ENCODE data around the gene CDC45.

CDC45 gene

GRCh38 chr22:19448076-19448607 lies 31.6 kb upstream of the CDC45 start:
- peak in 1 of 6 experiments; percentile 35 for DNase-seq

GRCh38 chr22:19448739-19449421 lies 30.8 kb upstream of the CDC45 start:
- no peak for DNase-seq

- DNase-seq: no peak
Measured at GRCh38 chr22:19449422-19449767, 30.3 kb upstream of the CDC45 start.

GRCh38 chr22:19450363-19451175 lies 29.2 kb upstream of the CDC45 start:
- DNase-seq: no peak

- DNase-seq: no peak
Measured at GRCh38 chr22:19451570-19451969, 28.1 kb upstream of the CDC45 start.

- DNase-seq: no peak
Measured at GRCh38 chr22:19453718-19454117, 26.0 kb upstream of the CDC45 start.

- no peak for DNase-seq
Measured at GRCh38 chr22:19454156-19454555, 25.6 kb upstream of the CDC45 start.

GRCh38 chr22:19455033-19455432 lies 24.7 kb upstream of the CDC45 start:
- DNase-seq: no peak

- no peak for DNase-seq
Measured at GRCh38 chr22:19455585-19456370, 23.9 kb upstream of the CDC45 start.

GRCh38 chr22:19456541-19456940 lies 23.2 kb upstream of the CDC45 start:
- DNase-seq: no peak

- no peak for DNase-seq
Measured at GRCh38 chr22:19457828-19458428, 21.8 kb upstream of the CDC45 start.

- DNase-seq: no peak
Measured at GRCh38 chr22:19460036-19460435, 19.7 kb upstream of the CDC45 start.

- DNase-seq: no peak
Measured at GRCh38 chr22:19461506-19461905, 18.2 kb upstream of the CDC45 start.

GRCh38 chr22:19463008-19463407 lies 16.7 kb upstream of the CDC45 start:
- no peak for DNase-seq

GRCh38 chr22:19463491-19464469 lies 15.9 kb upstream of the CDC45 start:
- no peak for DNase-seq

GRCh38 chr22:19464546-19464945 lies 15.2 kb upstream of the CDC45 start:
- DNase-seq: no peak

- no peak for DNase-seq
Measured at GRCh38 chr22:19464975-19465374, 14.7 kb upstream of the CDC45 start.

- DNase-seq: no peak
Measured at GRCh38 chr22:19466126-19466716, 13.5 kb upstream of the CDC45 start.

- no peak for DNase-seq
Measured at GRCh38 chr22:19466848-19467752, 12.6 kb upstream of the CDC45 start.

GRCh38 chr22:19467912-19468311 lies 11.8 kb upstream of the CDC45 start:
- DNase-seq: no peak
